K562 (cell line): ENCODE results near the gene PHOSPHO1. TPM values are rescaled to one million over a fixed set of nuclear protein-coding genes. Genes with fewer than 3 reads are reported as not detected.

ENCODE experiments used
- ATF6 ChIP-seq: sonication (generic); formaldehyde crosslinking; IDR thresholded peaks from 2 replicates; pipeline ENCODE4 v1.4.0; 2020; ENCODE audit warnings: mild to moderate bottlenecking, missing genetic modification reagents
- BRD9 ChIP-seq: fragments of 450-650 bp; IDR thresholded peaks from 2 replicates; pipeline ENCODE4 v1.6.1; 2018; ENCODE audit warnings: low read depth; ENCODE audit not compliant: partially characterized antibody
- CEBPZ ChIP-seq: fragments of 150-350 bp; IDR thresholded peaks from 2 replicates; pipeline ENCODE4 v1.6.1; 2014; ENCODE audit warnings: low read depth, mild to moderate bottlenecking, low read length, borderline replicate concordance
- GATA2 ChIP-seq: sonication (generic); formaldehyde crosslinking; IDR thresholded peaks from 2 replicates; pipeline ENCODE4 v1.4.0; 2020; ENCODE audit warnings: mild to moderate bottlenecking, missing genetic modification reagents
- HDAC2 ChIP-seq: fragments of 450-650 bp; IDR thresholded peaks from 2 replicates; pipeline ENCODE4 v1.6.1; 2016; ENCODE audit warnings: mild to moderate bottlenecking
- KDM4B ChIP-seq, 2 experiments: fragments of 450-650 bp in 1 of 2; sonication (generic) in 1 of 2; IDR thresholded peaks; 2 replicates each; pipeline ENCODE4 v1.6.1; 2016 to 2017; ENCODE audit warnings: borderline replicate concordance in 2 of 2, antibody characterized with exemption in 1 of 2, low read depth in 1 of 2, mild to moderate bottlenecking in 1 of 2
- NFYB ChIP-seq: IDR thresholded peaks from 2 replicates; pipeline ENCODE4 v1.6.1; 2011; ENCODE audit warnings: mild to moderate bottlenecking, moderate library complexity; ENCODE audit not compliant: insufficient read length; ENCODE audit errors: extremely low read depth
- PATZ1 ChIP-seq: fragments of 250-450 bp; sonication (Bioruptor Pico); IDR thresholded peaks from 2 replicates; pipeline ENCODE4 v1.5.0; 2020; ENCODE audit warnings: mild to moderate bottlenecking, borderline replicate concordance
- PHF20 ChIP-seq: fragments of 450-650 bp; IDR thresholded peaks from 2 replicates; pipeline ENCODE4 v1.6.1; 2018; ENCODE audit not compliant: partially characterized antibody
- PRMT5 ChIP-seq: sonication (generic); formaldehyde crosslinking; IDR thresholded peaks from 2 replicates; pipeline ENCODE4 v1.5.0; 2020; ENCODE audit warnings: missing genetic modification reagents
- SAFB ChIP-seq: fragments of 200-400 bp; formaldehyde crosslinking; IDR thresholded peaks from 2 replicates; pipeline ENCODE4 v1.6.1; 2017; ENCODE audit warnings: low read depth, low read length, borderline replicate concordance
- SMAD2 ChIP-seq: fragments of 150-350 bp; IDR thresholded peaks from 2 replicates; pipeline ENCODE4 v1.6.1; 2014; ENCODE audit warnings: low read depth, mild to moderate bottlenecking, low read length
- TAL1 ChIP-seq: fragments of 450-650 bp; IDR thresholded peaks from 2 replicates; pipeline ENCODE4 v1.6.1; 2016; ENCODE audit warnings: mild to moderate bottlenecking
- TEAD2 ChIP-seq: fragments of 450-650 bp; IDR thresholded peaks from 2 replicates; pipeline ENCODE4 v1.6.1; 2016; ENCODE audit warnings: missing genetic modification characterization, control low read depth, missing compliant biosample characterization
- THRB ChIP-seq: fragments of 450-650 bp; formaldehyde crosslinking; conservative IDR thresholded peaks from 2 replicates; pipeline ENCODE4 v1.4.0; 2022; ENCODE audit warnings: mild to moderate bottlenecking, missing genetic modification characterization
- U2AF2 ChIP-seq: fragments of 200-400 bp; formaldehyde crosslinking; optimal IDR thresholded peaks from 2 replicates; pipeline ENCODE3; 2017; ENCODE audit warnings: low read depth, mild to moderate bottlenecking, low read length
- ZBTB1 ChIP-seq: sonication (generic); formaldehyde crosslinking; IDR thresholded peaks from 2 replicates; pipeline ENCODE4 v1.8.1; 2023; ENCODE audit warnings: missing genetic modification reagents, low read depth, mild to moderate bottlenecking, borderline replicate concordance
- ZNF253 ChIP-seq: fragments of 250-450 bp; sonication (Bioruptor Pico); conservative IDR thresholded peaks from 2 replicates; pipeline ENCODE4 v1.6.1; 2021; ENCODE audit warnings: mild to moderate bottlenecking
- ZNF347 ChIP-seq: fragments of 450-650 bp; formaldehyde crosslinking; IDR thresholded peaks from 2 replicates; pipeline ENCODE4 v1.4.0; 2020; ENCODE audit warnings: low read depth, mild to moderate bottlenecking, moderate library complexity
- ZNF780A ChIP-seq: fragments of 250-450 bp; sonication (Bioruptor Pico); IDR thresholded peaks from 2 replicates; pipeline ENCODE4 v1.5.0; 2021; ENCODE audit warnings: mild to moderate bottlenecking
- polyA plus RNA-seq, 8 experiments: library from polyadenylated mRNA; depleted of rRNA in 4 of 8; stranded (reverse) in 5 of 8; unstranded in 3 of 8; fragments of >200 nt; fragmentation: Nextera tagmentation in 2 of 8; fragmentation: Illumina TruSeq in 1 of 8; extraction: Ambion mirVana in 2 of 8; extraction: Trizol in 1 of 8; gene quantifications; 2 replicates each; pipeline versions ENCODE4 v1.2.1 to v1.2.3, GENCODE V29; 2011 to 2014; ENCODE audit warnings: inconsistent platforms in 1 of 8, missing spikeins in 1 of 8
- total RNA-seq, 7 experiments: library from RNA; depleted of rRNA in 6 of 7; stranded (reverse); fragments of >200 nt in 6 of 7; fragmentation: Illumina TruSeq in 2 of 7; extraction: Trizol in 2 of 7; gene quantifications; 2 replicates each; pipeline versions ENCODE4 v1.2.1 to v1.2.3, GENCODE V29; 2011 to 2021; ENCODE audit warnings: low replicate concordance in 1 of 7

The PHOSPHO1 gene
- total and polyA plus RNA-seq, 9 of the 15 experiments (the other 6 are each of a cell fraction or from before 2014, with no cell fraction given): 0.06 to 0.07 TPM; not detected in 7

GRCh38 chr17:49193513-49194296, 36.9 kb downstream of the PHOSPHO1 start (continued):
- TF ChIP-seq ZBTB1 (CRISPR knock-in tag) (no peak), PATZ1 (CRISPR knock-in tag) (no peak), PHF20 (peak; percentile 48), ATF6 (CRISPR knock-in tag) (no peak), HDAC2 (no peak), ZNF347 (CRISPR knock-in tag) (no peak), GATA2 (no peak), ZNF253 (CRISPR knock-in tag) (no peak), SAFB (no peak), PRMT5 (CRISPR knock-in tag) (no peak), U2AF2 (no peak), TAL1 (no peak), KDM4B (IDR thresholded peaks at IDR 0.05; ENCODE audit: borderline replicate concordance in 2 of 2, low read depth in 1 of 2) (no peak), SMAD2 (no peak), ZNF780A (no peak), CEBPZ (no peak), THRB (CRISPR knock-in tag) (no peak; the same call in 1 of the 2 replicates), NFYB (no peak), BRD9 (peak; percentile 67), TEAD2 (tag) (no peak)
